ENCODE data around the gene RHOXF2B. TPM values are rescaled to one million over a fixed set of nuclear protein-coding genes. Genes with fewer than 3 reads are reported as not detected.
"Not testable (repeated sequence)": the region's sequence is repeated elsewhere in the genome, so short reads cannot be mapped to it uniquely, and the experiment has no call there.

Gene RHOXF2B
- not detected for total RNA-seq
- long read RNA-seq = 0 reads

GRCh38 chrX:120077590-120077989, at the start of gene RHOXF2B:
RHOXF2B (minus strand) TSS chrX:120077690; CDS start chrX:120077552, 138 bp downstream.
- ATAC-seq; H3K9me3 ChIP-seq; H3K27me3 ChIP-seq; intact Hi-C loops (cut with DNase I); H3K36me3 ChIP-seq; H3K4me1 ChIP-seq; H3K27ac ChIP-seq; H3K4me3 ChIP-seq; DNase-seq: not testable (repeated sequence)
- WGBS (ENCODE audit: insufficient coverage, low coverage, low lambda C conversion rate, missing lambda C conversion rate) = no CpG with 5 or more reads among the region's 15 CpGs

- no CpG with 5 or more reads among the region's 3 CpGs for WGBS (ENCODE audit: insufficient coverage, low coverage, low lambda C conversion rate, missing lambda C conversion rate)
Measured at GRCh38 chrX:120125444-120125843, 48.0 kb upstream of the RHOXF2B start.

GRCh38 chrX:120120223-120120622, 42.7 kb upstream of the RHOXF2B start:
- 94% methylated on average over 10 of the region's 12 CpGs for WGBS (ENCODE audit: insufficient coverage, low coverage, low lambda C conversion rate, missing lambda C conversion rate)
- ATAC-seq = no peak
- no peak for DNase-seq

More at GRCh38 chrX:120125444-120125843, 48.0 kb upstream of the RHOXF2B start:
- Histone ChIP-seq H3K27ac (no peak overlapping the region), H3K36me3 (no peaks in the 10 kb centered on the region), H3K4me1 (no peaks in the 10 kb centered on the region), H3K9me3 (no peaks in the 10 kb centered on the region), H3K4me3 (no peak overlapping the region), H3K27me3 (no peaks in the 10 kb centered on the region)
- intact Hi-C loops (cut with DNase I) = no loop called here
- peak in 1 of 3 donors; percentile 46 for DNase-seq
- TF ChIP-seq POLR2A (IDR thresholded peaks at IDR 0.05) = no peak
- no peak for TF ChIP-seq CTCF (IDR thresholded peaks at IDR 0.05)
- ATAC-seq = peak; percentile 67 to 88 (median 74)

GRCh38 chrX:120115438-120115963, 38.0 kb upstream of the RHOXF2B start, which contains the start of gene RHOXF1:
RHOXF1 (minus strand) TSS chrX:120115913; CDS start chrX:120115862, 51 bp downstream.
- DNase-seq = no peak
- WGBS (ENCODE audit: insufficient coverage, low coverage, low lambda C conversion rate, missing lambda C conversion rate) = 94% methylated on average over 16 of the region's 35 CpGs
- H3K4me1 ChIP-seq = no peaks in the 10 kb centered on the region
- ATAC-seq = no peak
- H3K27ac ChIP-seq = no peak within 1 kb of the TSS
- H3K9me3 ChIP-seq = no peaks in the 10 kb centered on the region
- H3K4me3 ChIP-seq = no peak within 1 kb of the TSS
- no peaks in the 10 kb centered on the region for H3K36me3 ChIP-seq
- intact Hi-C loops (cut with DNase I) = loop anchor here in 1 of 2 donors (10.0 kb wide), 1 partner anchor 111 kb away; no protein-coding TSS in a partner anchor
- TF ChIP-seq CTCF (IDR thresholded peaks at IDR 0.05) (no peak), POLR2A (IDR thresholded peaks at IDR 0.05) (no peak)
- H3K27me3 ChIP-seq = no peaks in the 10 kb centered on the region

More at GRCh38 chrX:120120223-120120622, 42.7 kb upstream of the RHOXF2B start:
- Histone ChIP-seq H3K4me1 (no peaks in the 10 kb centered on the region), H3K4me3 (no peak overlapping the region), H3K27me3 (no peaks in the 10 kb centered on the region), H3K36me3 (no peaks in the 10 kb centered on the region), H3K9me3 (no peaks in the 10 kb centered on the region), H3K27ac (no peak overlapping the region)
- intact Hi-C loops (cut with DNase I) = no loop called here
- no peak for TF ChIP-seq CTCF (IDR thresholded peaks at IDR 0.05)
- no peak for TF ChIP-seq POLR2A (IDR thresholded peaks at IDR 0.05)

GRCh38 chrX:120111611-120112010, 34.1 kb upstream of the RHOXF2B start:
- Histone ChIP-seq H3K9me3 (no peaks in the 10 kb centered on the region), H3K27ac (no peak overlapping the region), H3K4me3 (no peak overlapping the region), H3K36me3 (no peaks in the 10 kb centered on the region), H3K27me3 (no peaks in the 10 kb centered on the region), H3K4me1 (no peaks in the 10 kb centered on the region)
- DNase-seq = no peak
- TF ChIP-seq CTCF (IDR thresholded peaks at IDR 0.05) (no peak), POLR2A (IDR thresholded peaks at IDR 0.05) (no peak)
- no peak for ATAC-seq
- intact Hi-C loops (cut with DNase I) = loop anchor here in 1 of 2 donors (10.0 kb wide), 1 partner anchor 107 kb away; no protein-coding TSS in a partner anchor

Measured in right lobe of liver (tissue), 6 donors.